Stimulated activated CD4-positive, alpha-beta T cell treated with anti-CD3 and anti-CD28 coated beads, Interleukin-1b, Interleukin-23, amount 100 ng/mL, for 24 hours (primary cell): ENCODE measurements around the gene ERF.

ENCODE experiments used
- DNase-seq, 4 experiments: peaks; one replicate each; pipeline ENCODE4 v3.0.0-alpha.2; 2020; ENCODE audit warnings: low read depth in 4 of 4, low spot score in 1 of 4

ERF gene

GRCh38 chr19:42254089-42254849 lies 659 bp downstream of the ERF start:
- peak; percentile 52 to 67 (median 63) for DNase-seq

GRCh38 chr19:42253245-42254088 lies 1.5 kb downstream of the ERF start:
- peak in 3 of 4 experiments; percentile 28 to 61 (median 41) for DNase-seq

- DNase-seq, result no peak
These were observed 2.3 kb downstream of the ERF start for GRCh38 chr19:42252365-42253244.

- DNase-seq, result no peak
These were observed 3.2 kb downstream of the ERF start for GRCh38 chr19:42251572-42252358.

GRCh38 chr19:42250666-42251531 lies 4.0 kb downstream of the ERF start:
- no peak for DNase-seq

GRCh38 chr19:42250183-42250665 lies 4.7 kb downstream of the ERF start:
- no peak for DNase-seq

- no peak for DNase-seq
These were observed 5.2 kb downstream of the ERF start for GRCh38 chr19:42249769-42250168.

- no peak for DNase-seq
These were observed 5.7 kb downstream of the ERF start for GRCh38 chr19:42249149-42249750.

- no peak for DNase-seq
These were observed 6.4 kb downstream of the ERF start for GRCh38 chr19:42248270-42249148.

- DNase-seq, result no peak
These were observed 7.2 kb downstream of the ERF start for GRCh38 chr19:42247640-42248199.

GRCh38 chr19:42246922-42247639 lies 7.8 kb downstream of the ERF start:
- DNase-seq, result no peak

GRCh38 chr19:42246143-42246921 lies 8.6 kb downstream of the ERF start:
- no peak for DNase-seq

- no peak for DNase-seq
These were observed 9.7 kb downstream of the ERF start for GRCh38 chr19:42245231-42245630.

- DNase-seq, result peak; percentile 74 to 90 (median 84)
These were observed 10.3 kb downstream of the ERF start for GRCh38 chr19:42244347-42245220.
